Activated CD4-positive, alpha-beta T cell treated with anti-CD3 and anti-CD28 coated beads, Interleukin-2, amount 10 ng/mL, durations not matched to agents 24 days and 14 days (primary cell): ENCODE data around the gene HEMGN. TPM values are rescaled to one million over a fixed set of nuclear protein-coding genes. Genes with fewer than 3 reads are reported as not detected.

Experiments
- DNase-seq: peaks from one replicate; pipeline ENCODE4 v3.0.0; 2022
- H3K27ac Mint-ChIP-seq: one replicate; pipeline ENCODE4 v1.8.0; 2022; ENCODE audit warnings: mild to moderate bottlenecking, mixed read lengths
- H3K27me3 Mint-ChIP-seq: one replicate; pipeline ENCODE4 v1.8.0; 2022; ENCODE audit warnings: mixed read lengths
- H3K36me3 Mint-ChIP-seq: one replicate; pipeline ENCODE4 v1.8.0; 2022; ENCODE audit warnings: low read depth, mild to moderate bottlenecking, mixed read lengths
- H3K4me1 Mint-ChIP-seq: one replicate; pipeline ENCODE4 v1.8.0; 2021; ENCODE audit warnings: mixed read lengths
- H3K4me3 Mint-ChIP-seq: one replicate; pipeline ENCODE4 v1.8.0; 2022; ENCODE audit warnings: mild to moderate bottlenecking, moderate library complexity, mixed read lengths
- H3K9me3 Mint-ChIP-seq: one replicate; pipeline ENCODE4 v1.8.0; 2021; ENCODE audit warnings: mixed read lengths
- intact Hi-C: fragments of 100-400 bp; cut with micrococcal nuclease; formaldehyde crosslinking; loops from one replicate; pipeline ENCODE4 v1.15.1; 2023
- total RNA-seq: library from RNA; stranded (reverse); gene quantifications from 2 replicates; pipeline ENCODE4 v1.2.3, GENCODE V29; 2022

HEMGN gene, protein sequence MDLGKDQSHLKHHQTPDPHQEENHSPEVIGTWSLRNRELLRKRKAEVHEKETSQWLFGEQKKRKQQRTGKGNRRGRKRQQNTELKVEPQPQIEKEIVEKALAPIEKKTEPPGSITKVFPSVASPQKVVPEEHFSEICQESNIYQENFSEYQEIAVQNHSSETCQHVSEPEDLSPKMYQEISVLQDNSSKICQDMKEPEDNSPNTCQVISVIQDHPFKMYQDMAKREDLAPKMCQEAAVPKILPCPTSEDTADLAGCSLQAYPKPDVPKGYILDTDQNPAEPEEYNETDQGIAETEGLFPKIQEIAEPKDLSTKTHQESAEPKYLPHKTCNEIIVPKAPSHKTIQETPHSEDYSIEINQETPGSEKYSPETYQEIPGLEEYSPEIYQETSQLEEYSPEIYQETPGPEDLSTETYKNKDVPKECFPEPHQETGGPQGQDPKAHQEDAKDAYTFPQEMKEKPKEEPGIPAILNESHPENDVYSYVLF
- 0.38 and 0.54 TPM in 2 replicates for total RNA-seq

DNA sequence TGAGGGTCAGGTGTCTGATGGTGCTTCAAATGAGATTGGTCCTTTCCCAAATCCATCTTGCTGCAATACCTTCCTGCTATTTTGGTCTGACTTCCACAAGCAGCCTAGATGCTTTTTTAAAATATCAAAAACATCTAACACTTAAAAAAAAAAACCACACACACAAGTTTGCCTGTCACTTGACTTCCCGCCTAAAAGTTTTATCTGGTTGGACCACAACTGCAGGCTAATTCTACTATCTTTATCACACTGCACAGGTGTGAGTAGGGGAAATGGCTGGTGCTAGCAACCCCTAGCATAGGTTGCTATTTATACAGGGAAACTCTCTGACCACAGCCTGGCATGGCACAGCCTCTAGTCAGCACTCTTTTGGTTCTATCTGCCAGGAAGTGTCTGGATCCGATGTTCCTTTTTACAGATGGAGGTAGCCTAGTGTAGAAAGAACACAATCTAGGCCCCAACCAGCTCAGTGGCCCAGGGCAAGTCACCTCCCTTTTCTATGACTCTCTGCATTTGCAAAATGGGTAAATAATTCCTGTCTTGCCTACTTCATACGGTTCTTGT is at the start of gene HEMGN:
TSS of gene HEMGN (minus strand) at position 92 of the 564 bp plus-strand sequence. CDS start at position 56, 36 bp downstream.
- intact Hi-C loops = no loop called here
- no peaks in the 10 kb centered on the region for H3K36me3 Mint-ChIP-seq
- peak within 1 kb of the TSS; percentile 69 for H3K27ac Mint-ChIP-seq
- peaks cover 15% of the 10 kb centered on the region for H3K27me3 Mint-ChIP-seq
- peak within 1 kb of the TSS; percentile 35 for H3K4me3 Mint-ChIP-seq
- peaks cover 15% of the 10 kb centered on the region for H3K4me1 Mint-ChIP-seq
- H3K9me3 Mint-ChIP-seq = no peaks in the 10 kb centered on the region
- DNase-seq = peak; percentile 80

DNA sequence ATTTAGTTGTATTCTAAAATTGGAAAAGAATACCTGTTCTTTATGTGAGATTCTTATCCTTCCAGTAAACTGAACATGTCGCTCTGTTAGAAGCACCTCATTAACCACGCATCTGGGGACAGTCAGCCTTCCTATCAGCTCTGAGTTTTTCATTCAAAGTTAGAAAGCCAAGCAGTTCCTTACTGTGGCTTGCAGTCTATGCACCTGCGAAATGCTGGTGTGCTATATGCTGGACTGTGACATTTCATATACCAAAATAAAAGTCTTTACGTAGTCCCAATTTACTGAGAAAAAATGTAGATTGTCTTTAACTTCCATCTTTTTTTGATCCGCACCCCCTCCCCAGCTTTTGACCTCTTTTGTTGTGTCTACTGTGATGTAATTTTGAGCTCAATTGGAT is 49.5 kb upstream of the HEMGN start:
- no peak for DNase-seq
- intact Hi-C loops = loop anchor here (2.0 to 10.0 kb wide), 3 partner anchors 19 to 1837 kb away; partner anchors contain the start of gene NR4A3
- H3K27ac Mint-ChIP-seq = peak overlapping the region; percentile 65
- no peaks in the 10 kb centered on the region for H3K27me3 Mint-ChIP-seq
- H3K9me3 Mint-ChIP-seq = no peaks in the 10 kb centered on the region
- H3K4me3 Mint-ChIP-seq = peak overlapping the region; percentile 40
- peaks cover 57% of the 10 kb centered on the region for H3K4me1 Mint-ChIP-seq
- peaks cover 14% of the 10 kb centered on the region for H3K36me3 Mint-ChIP-seq

DNA sequence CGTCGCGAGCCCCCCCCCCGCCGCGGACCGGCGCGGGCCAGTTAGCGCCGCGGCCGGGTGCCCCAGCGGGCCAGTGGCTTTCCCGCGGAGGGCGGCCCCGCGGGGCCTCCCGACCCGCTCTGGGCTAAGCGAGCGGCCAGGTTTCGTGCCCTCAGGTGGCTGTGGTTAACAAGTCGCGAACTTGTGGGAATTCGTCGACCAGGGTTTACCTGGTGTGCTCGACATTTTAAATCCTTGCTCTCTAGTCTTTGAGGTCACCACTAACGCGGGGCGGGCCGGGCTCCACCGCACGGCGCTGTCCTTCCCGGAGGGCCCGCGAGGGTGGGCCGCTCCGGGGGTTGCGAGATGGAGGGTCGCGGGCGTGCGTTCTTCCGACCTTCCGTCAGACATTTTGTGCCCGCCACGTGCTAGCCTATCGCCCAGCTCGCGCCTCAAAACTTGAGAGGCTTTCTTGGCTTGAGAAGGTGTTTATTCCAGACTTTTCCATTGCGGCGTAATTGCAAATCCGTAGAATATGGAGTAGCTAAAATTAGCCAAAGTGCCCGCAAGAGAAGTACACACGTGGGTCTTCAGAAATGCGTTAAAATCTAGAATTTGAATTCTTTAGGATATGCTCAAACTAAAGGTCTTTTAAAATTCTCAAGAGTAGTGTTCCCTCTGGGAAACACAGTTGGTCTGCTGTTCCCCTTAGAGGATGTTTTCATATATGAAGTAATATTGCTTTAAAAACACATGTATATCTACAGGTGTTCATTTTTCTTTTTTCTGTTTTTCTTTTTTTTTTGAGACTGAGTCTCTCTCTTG is 47.3 kb upstream of the HEMGN start:
- no peaks in the 10 kb centered on the region for H3K9me3 Mint-ChIP-seq
- intact Hi-C loops = loop anchor here (5.0 to 10.0 kb wide), 2 partner anchors 62 to 1840 kb away; partner anchors contain the start of gene NR4A3
- DNase-seq = peak; percentile 83

DNA sequence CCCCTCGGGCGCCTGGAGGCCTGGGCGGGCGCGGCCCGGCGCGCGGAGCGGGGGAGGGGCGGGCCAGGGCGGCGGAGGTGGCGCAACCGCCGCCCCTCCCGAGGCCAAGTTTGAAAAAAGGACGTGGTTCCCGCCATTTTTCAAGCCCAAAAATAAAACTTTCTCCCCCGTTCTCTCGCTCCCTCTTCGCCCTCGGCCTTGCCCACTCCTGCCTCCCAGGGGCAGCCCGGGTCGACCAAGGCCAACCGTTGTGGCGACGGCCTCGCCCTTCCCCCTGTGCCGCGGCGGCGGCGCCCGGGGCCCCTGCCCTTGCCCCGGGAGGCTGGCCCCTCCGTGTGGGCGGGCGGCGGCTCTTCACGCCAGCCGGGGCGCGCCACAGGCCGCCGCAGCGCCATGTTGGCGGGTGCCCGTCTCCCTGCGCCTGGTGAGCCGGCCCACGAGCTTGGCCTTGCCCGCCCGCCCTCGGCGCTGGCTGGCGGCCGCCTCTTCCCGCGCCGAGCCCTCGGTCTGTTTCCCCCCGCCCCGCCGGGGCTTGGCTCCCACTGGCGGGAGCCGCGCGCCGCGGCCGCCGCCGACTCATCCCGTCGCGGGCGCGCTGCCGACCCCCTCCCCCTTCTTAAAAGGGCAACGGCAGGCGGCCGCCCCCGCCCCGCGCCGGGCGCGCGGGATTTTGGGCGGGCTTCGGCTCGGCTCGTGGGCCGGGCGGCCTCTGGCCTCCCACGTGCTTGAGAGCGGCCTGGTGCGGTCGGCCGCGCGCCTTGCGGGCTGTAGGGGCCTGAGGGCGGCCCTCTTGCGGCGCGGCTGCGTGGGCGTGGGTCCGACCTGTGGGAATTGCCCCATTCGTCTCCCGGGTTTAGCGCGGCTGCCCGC is 46.5 kb upstream of the HEMGN start:
- Mint-ChIP-seq H3K27me3 (no peaks in the 10 kb centered on the region), H3K4me1 (peaks cover 43% of the 10 kb centered on the region), H3K27ac (peak overlapping the region; percentile 86), H3K4me3 (peak overlapping the region; percentile 71), H3K36me3 (peaks cover 9% of the 10 kb centered on the region), H3K9me3 (no peaks in the 10 kb centered on the region)
- DNase-seq = peak; percentile 94
- intact Hi-C loops = loop anchor here (1.0 to 10.0 kb wide), 4 partner anchors 63 to 1840 kb away; partner anchors contain the start of genes NR4A3, TBC1D2 and TRIM14

More for the DNA sequence above, 47.3 kb upstream of the HEMGN start:
- Mint-ChIP-seq H3K4me3 (peak overlapping the region; percentile 70), H3K36me3 (peaks cover 9% of the 10 kb centered on the region), H3K27ac (peak overlapping the region; percentile 96), H3K4me1 (peaks cover 46% of the 10 kb centered on the region), H3K27me3 (no peaks in the 10 kb centered on the region)

DNA sequence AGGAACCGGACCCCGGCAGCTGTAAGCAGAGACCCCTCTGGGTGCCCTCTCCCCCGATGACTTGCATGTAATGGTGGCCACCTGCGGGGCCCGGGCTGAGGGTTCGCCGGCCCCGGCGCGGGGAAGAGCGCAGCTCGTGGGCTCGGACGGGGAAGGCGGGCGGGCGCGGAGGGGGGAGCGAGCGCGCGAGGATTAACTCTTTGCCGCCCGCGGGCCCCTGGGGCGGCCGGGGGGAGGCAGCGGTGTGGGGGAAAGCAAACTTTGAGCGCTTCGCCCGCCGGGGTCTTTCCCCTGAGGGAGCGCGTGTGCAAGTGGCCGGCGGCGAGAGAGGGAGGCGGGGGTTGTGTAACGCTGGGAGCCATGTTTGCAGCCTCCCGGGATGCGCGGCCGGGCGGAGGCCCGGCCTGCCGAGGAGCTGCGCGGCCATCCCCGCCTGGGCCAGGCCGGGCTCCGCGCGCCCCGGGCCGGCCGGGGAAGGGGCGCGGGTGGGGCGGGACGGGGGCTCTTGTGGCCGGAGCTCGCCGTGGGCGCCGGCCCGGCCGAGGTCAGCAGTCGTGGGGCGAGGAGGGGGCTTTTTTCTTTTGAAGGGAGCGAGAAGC is 45.7 kb upstream of the HEMGN start:
- H3K9me3 Mint-ChIP-seq = no peaks in the 10 kb centered on the region
- H3K4me3 Mint-ChIP-seq = peak overlapping the region; percentile 86
- peaks cover 36% of the 10 kb centered on the region for H3K4me1 Mint-ChIP-seq
- intact Hi-C loops = loop anchor here (1.0 to 10.0 kb wide), 7 partner anchors 51 to 1841 kb away; partner anchors contain the start of genes NANS, NCBP1, NR4A3 and TBC1D2
- H3K36me3 Mint-ChIP-seq = peaks cover 9% of the 10 kb centered on the region
- peak; percentile 87 for DNase-seq
- no peaks in the 10 kb centered on the region for H3K27me3 Mint-ChIP-seq
- peak overlapping the region; percentile 91 for H3K27ac Mint-ChIP-seq

DNA sequence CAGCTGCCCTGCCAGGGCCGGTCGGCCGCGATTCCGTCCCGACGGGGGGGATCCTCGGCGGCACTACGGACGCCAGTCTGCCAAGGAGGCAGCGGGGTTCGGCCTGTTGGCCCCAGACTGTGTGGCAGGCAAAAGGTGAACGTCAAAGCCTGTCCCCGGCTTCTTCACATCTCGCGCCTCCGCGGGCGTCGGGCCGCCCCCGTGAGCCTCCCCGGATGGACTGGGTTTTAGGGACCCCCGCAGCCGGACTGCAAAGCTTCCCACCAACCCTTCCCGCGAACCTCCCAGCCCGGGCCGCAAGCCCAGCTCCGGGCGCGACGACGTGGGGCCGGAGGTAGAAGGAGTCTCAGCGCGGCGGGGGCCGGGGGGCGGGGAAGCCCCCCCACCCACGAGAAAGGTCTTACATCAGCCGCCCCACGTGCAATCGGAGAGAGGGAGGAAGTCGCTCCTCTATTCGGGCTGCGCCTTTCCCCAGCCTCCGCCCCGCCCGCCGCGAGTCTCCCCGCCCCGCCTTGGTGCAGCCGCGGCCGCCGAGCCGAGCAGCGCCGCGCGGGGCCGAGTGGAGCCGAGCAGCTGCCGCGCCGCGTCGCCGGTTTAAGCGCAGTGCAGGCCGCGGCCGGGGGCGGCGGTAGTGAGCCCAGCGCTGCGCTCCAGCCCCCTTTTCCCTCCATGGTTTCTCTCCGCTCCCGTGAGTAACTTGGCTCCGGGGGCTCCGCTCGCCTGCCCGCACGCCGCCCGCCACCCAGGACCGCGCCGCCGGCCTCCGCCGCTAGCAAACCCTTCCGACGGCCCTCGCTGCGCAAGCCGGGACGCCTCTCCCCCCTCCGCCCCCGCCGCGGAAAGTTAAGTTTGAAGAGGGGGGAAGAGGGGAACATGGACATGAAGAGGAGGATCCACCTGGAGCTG is 45.0 kb upstream of the HEMGN start, which contains the start of gene ANP32B:
TSS of gene ANP32B (plus strand) at position 659 of the 906 bp plus-strand sequence. CDS start at position 874, 215 bp downstream.
- peak; percentile 98 for DNase-seq
- Mint-ChIP-seq H3K27me3 (no peaks in the 10 kb centered on the region), H3K9me3 (no peaks in the 10 kb centered on the region), H3K4me3 (peak within 1 kb of the TSS; percentile 86), H3K27ac (peak within 1 kb of the TSS; percentile 91), H3K4me1 (peaks cover 31% of the 10 kb centered on the region), H3K36me3 (peaks cover 9% of the 10 kb centered on the region)
- intact Hi-C loops = loop anchor here (1.0 to 10.0 kb wide), 6 partner anchors 52 to 1842 kb away; partner anchors contain the start of genes NANS, NCBP1, NR4A3 and TRIM14

DNA sequence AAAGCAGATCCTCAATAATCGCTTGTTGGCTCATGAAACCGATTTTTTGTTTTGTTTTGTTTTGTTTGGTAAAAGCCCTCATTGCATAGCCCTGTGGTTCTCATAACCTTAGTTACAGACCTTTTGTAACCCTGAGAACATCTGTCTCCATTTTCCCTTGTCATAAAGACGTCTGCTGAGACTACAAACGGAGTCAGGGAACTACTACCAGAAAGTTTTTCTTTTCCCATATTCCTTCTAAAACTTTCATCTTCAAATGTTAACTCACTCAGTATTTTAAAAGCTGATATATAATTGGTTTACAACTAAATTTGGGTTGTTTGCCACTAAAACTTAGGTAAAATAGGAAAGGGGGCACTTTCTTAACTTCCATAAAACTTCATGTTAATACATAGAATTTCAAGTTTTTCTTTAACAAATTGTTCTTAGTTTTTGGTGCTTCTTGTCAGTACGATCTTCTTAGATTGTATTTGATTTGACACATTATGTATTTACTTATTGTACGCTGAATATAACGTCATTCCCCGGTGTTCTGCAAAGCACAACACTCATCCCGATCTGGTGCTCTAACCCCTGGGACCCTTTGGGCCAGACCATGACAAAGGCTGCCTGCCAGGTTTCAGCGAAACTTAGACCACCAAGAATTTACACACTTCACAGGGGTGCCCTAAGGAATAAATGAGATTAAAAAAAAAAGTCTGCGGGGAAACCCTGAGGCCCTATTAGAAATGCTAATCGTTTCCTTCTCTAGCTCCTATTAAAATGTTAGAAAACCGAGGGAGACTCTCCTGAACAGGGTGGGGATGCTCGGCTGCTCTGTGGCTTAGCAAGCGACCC is 44.1 kb upstream of the HEMGN start:
- H3K4me1 Mint-ChIP-seq = peaks cover 25% of the 10 kb centered on the region
- H3K36me3 Mint-ChIP-seq = peaks cover 9% of the 10 kb centered on the region
- H3K4me3 Mint-ChIP-seq = peak overlapping the region; percentile 86
- no peak for DNase-seq
- no peaks in the 10 kb centered on the region for H3K9me3 Mint-ChIP-seq
- peak overlapping the region; percentile 88 for H3K27ac Mint-ChIP-seq
- H3K27me3 Mint-ChIP-seq = no peaks in the 10 kb centered on the region
- intact Hi-C loops = loop anchor here (2.0 to 10.0 kb wide), 3 partner anchors 53 to 1843 kb away; partner anchors contain the start of genes NR4A3 and TRIM14

DNA sequence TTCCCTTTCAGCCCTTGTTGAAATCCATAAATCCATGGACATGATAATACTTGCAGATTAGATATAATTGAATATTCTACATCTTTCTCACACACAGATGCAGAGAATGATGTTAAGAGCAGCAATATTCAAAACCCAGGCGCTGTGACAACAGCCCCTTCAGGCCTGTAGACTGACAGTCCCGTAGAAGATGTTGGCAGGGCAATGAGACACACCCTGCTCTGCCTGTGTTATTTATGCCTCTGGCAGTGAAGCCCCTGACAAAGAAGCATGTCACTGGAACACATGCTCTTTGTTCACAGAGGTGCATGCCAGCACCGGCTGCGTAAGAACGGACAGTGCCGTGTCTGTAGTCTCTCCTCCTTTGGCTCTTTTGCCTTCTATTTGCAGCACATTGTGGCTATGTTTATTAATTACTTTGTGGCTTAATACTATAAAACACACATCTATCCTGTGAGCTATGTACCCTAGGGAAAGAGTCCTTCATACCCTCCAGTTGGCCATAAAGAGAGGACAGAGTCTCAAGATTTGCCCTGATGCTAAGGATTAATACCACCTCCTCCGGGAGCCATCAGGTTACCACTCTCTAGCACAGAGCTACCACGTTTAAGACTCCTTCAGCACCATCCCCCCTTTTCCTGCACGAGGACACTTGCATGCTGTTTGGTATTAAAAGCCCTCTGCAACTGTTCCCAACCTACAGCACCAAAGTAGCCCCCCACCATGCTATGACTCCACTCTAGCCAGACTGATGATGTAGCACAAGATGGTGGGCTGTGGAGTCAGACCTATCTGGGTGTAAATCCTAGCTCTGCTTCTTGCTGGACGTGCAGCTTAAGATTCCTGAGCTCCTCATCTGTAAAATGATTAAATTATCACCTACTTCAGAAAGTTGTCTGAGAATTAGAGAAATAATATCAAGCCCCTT is 43.2 kb upstream of the HEMGN start:
- Mint-ChIP-seq H3K36me3 (peaks cover 7% of the 10 kb centered on the region), H3K4me1 (peaks cover 19% of the 10 kb centered on the region), H3K27me3 (no peaks in the 10 kb centered on the region), H3K9me3 (no peaks in the 10 kb centered on the region), H3K27ac (no peak overlapping the region), H3K4me3 (peak overlapping the region; percentile 86)
- DNase-seq = no peak
- intact Hi-C loops = loop anchor here (5.0 to 10.0 kb wide), 2 partner anchors 136 to 1844 kb away; partner anchors contain the start of genes NR4A3 and TRIM14

DNA sequence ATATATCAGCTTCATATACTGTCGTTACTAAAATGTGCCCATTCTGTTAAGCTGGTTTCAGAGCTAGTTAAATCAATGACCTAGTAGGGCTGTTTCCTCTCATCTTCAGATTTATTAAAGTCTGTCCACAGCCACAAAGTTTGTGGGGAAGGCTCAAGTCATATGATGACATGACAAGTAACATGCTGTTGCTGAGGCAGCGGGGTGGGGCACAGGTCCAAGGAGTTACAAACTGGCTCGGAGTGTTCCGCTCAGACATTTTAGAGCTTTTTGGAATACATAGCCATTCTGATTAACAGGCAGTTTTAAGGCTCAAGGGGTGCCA is 42.5 kb upstream of the HEMGN start:
- H3K27me3 Mint-ChIP-seq = no peaks in the 10 kb centered on the region
- DNase-seq = no peak
- peaks cover 2% of the 10 kb centered on the region for H3K36me3 Mint-ChIP-seq
- no peak overlapping the region for H3K27ac Mint-ChIP-seq
- H3K4me1 Mint-ChIP-seq = peaks cover 17% of the 10 kb centered on the region
- intact Hi-C loops = loop anchor here (5.0 to 10.0 kb wide), 2 partner anchors 137 to 1844 kb away; partner anchors contain the start of genes NR4A3 and TRIM14
- H3K4me3 Mint-ChIP-seq = no peak overlapping the region
- H3K9me3 Mint-ChIP-seq = no peaks in the 10 kb centered on the region
